Ramos (cell line): ENCODE data around the gene LCE3A.

Experiments
- in situ Hi-C: fragments of 300-500 bp; cut with MboI; formaldehyde crosslinking; loops from one replicate; pipeline ENCODE4 v1.14.3; 2022; ENCODE audit warnings: low sequenced_read_pairs; ENCODE audit not compliant: unreplicated experiment

The LCE3A gene

GRCh38 chr1:152580433-152580832 is 42.5 kb downstream of the LCE3A start, which contains the start of gene LCE3D:
TSS of gene LCE3D (minus strand) at chr1:152580516. CDS start at chr1:152579936, 580 bp downstream.
- in situ Hi-C loops, result no loop called here

- in situ Hi-C loops, result loop anchor here (5.0 kb wide), 1 partner anchor 43 kb away; the partner anchor contains the start of gene LCE3A
Measured at GRCh38 chr1:152579526-152579925, 43.4 kb downstream of the LCE3A start.

GRCh38 chr1:152577168-152577567 is 45.7 kb downstream of the LCE3A start:
- in situ Hi-C loops, result loop anchor here (5.0 kb wide), 1 partner anchor 45 kb away; the partner anchor contains the start of gene LCE3A
